HT-29 (cell line): ENCODE measurements around the gene LIMK2. TPM values are rescaled to one million over a fixed set of nuclear protein-coding genes. Genes with fewer than 3 reads are reported as not detected.

Experiments used
- DNase-seq: peaks from one replicate; pipeline ENCODE4 v3.0.0-alpha.2; 2015; ENCODE audit warnings: low spot score
- small RNA-seq: library from RNA; depleted of rRNA; stranded (forward); fragments of <200 nt; gene quantifications from one replicate; pipeline ENCODE3, GENCODE V24; 2014
- total RNA-seq: library from RNA; depleted of rRNA; stranded (reverse); fragments of >200 nt; shearing (Covaris generic); gene quantifications from 2 replicates; pipeline ENCODE4 v1.2.3, GENCODE V29; 2014; rRNA removed

LIMK2 gene
- total RNA-seq, 1 experiment from 2014 or later = 24.4 TPM

DNA sequence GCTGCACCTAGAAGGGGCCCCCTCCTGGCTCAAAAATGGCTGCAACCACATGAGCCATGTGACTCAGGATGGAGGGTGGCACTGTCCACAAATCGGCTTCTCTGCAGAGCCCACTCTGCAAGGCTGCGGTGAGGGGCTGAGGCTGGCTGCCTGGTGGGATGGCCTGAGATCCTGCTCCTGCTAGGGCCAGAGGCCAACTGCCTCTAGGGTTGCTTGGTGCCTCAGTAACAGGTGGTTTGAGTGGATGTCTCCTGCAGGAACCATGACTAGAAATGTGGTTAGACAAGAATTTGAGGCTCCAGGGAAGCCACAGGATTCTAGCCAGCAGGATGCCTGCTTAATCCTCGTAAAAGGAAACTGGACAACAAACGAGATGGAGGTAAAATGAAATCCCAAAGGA is 116.9 kb downstream of the LIMK2 start:
- no peak for DNase-seq

Small RNA genes within 50 kb of the gene (small RNA-seq; reads per million reads assigned to genes)
- not detected for gene RF00019
- not detected for gene RNA5SP496
- not detected for gene RNU6-1128P

Other genes starting within 250 kb of the LIMK2 start
- 22.9 and 25.2 TPM in 2 replicates for gene MORC2, start 243.5 kb upstream of the LIMK2 start, total RNA-seq
- gene TUG1, start 243.0 kb upstream of the LIMK2 start, total RNA-seq = 22.0 and 25.7 TPM in 2 replicates
- 76.5 and 80.4 TPM in 2 replicates for gene SMTN, start 131.0 kb upstream of the LIMK2 start, total RNA-seq
- gene SELENOM, start 104.7 kb upstream of the LIMK2 start, total RNA-seq = 0.64 and 1.6 TPM in 2 replicates
- gene INPP5J, start 89.3 kb upstream of the LIMK2 start, total RNA-seq = 1.8 TPM in 2 replicates
- gene PLA2G3, start 71.8 kb upstream of the LIMK2 start, total RNA-seq = not detected in 2 replicates
- gene RNF185, start 52.1 kb upstream of the LIMK2 start, total RNA-seq = 10.7 and 13.4 TPM in 2 replicates
- gene PIK3IP1, start 80.2 kb downstream of the LIMK2 start, total RNA-seq = 1.6 and 2.3 TPM in 2 replicates
- gene PATZ1, start 134.0 kb downstream of the LIMK2 start, total RNA-seq = 42.8 and 44.2 TPM in 2 replicates
- 17.4 and 28.8 TPM in 2 replicates for gene DRG1, start 187.3 kb downstream of the LIMK2 start, total RNA-seq